Stimulated activated CD4-positive, alpha-beta T cell treated with anti-CD3 and anti-CD28 coated beads, TNF-alpha, amount 100 ng/mL, for 48 hours (primary cell): ENCODE results near the gene FHDC1.

Source experiments
- DNase-seq, 3 donors: peaks; one replicate each; pipeline ENCODE4 v3.0.0-alpha.2; 2020; ENCODE audit warnings: low read depth in 3 of 3

FHDC1 gene

GRCh38 chr4:152981278-152981677 lies 45.2 kb downstream of the FHDC1 start:
- no peak for DNase-seq

- no peak for DNase-seq
Observed at GRCh38 chr4:152981842-152982241, 45.7 kb downstream of the FHDC1 start.

- no peak for DNase-seq
Observed at GRCh38 chr4:152983221-152983620, 47.1 kb downstream of the FHDC1 start.

- no peak for DNase-seq
Observed at GRCh38 chr4:152983774-152984411, 47.8 kb downstream of the FHDC1 start.

GRCh38 chr4:152988721-152989553 lies 52.8 kb downstream of the FHDC1 start:
- DNase-seq: no peak

- DNase-seq: no peak
Observed at GRCh38 chr4:152989554-152989970, 53.4 kb downstream of the FHDC1 start.

GRCh38 chr4:152990471-152991131 lies 54.5 kb downstream of the FHDC1 start:
- DNase-seq: no peak

GRCh38 chr4:152991398-152991797 lies 55.3 kb downstream of the FHDC1 start:
- no peak for DNase-seq

- DNase-seq: no peak
Observed at GRCh38 chr4:152992027-152992426, 55.9 kb downstream of the FHDC1 start.

GRCh38 chr4:152992466-152992865 lies 56.3 kb downstream of the FHDC1 start:
- no peak for DNase-seq

GRCh38 chr4:152994038-152994437 lies 57.9 kb downstream of the FHDC1 start:
- no peak for DNase-seq

- no peak for DNase-seq
Observed at GRCh38 chr4:152996111-152996571, 60.0 kb downstream of the FHDC1 start.

GRCh38 chr4:152996672-152997071 lies 60.5 kb downstream of the FHDC1 start:
- DNase-seq: no peak

GRCh38 chr4:152997288-152997687 lies 61.2 kb downstream of the FHDC1 start:
- no peak for DNase-seq

- no peak for DNase-seq
Observed at GRCh38 chr4:152997771-152998487, 61.8 kb downstream of the FHDC1 start.

GRCh38 chr4:152998861-152999260 lies 62.7 kb downstream of the FHDC1 start:
- no peak for DNase-seq

GRCh38 chr4:152999346-153000075 lies 63.4 kb downstream of the FHDC1 start:
- no peak for DNase-seq

GRCh38 chr4:153000076-153000420 lies 63.9 kb downstream of the FHDC1 start:
- DNase-seq: no peak

GRCh38 chr4:153001626-153002025 lies 65.5 kb downstream of the FHDC1 start:
- no peak for DNase-seq

- DNase-seq: no peak
Observed at GRCh38 chr4:153002110-153002509, 66.0 kb downstream of the FHDC1 start.

- DNase-seq: no peak
Observed at GRCh38 chr4:153004081-153004850, 68.1 kb downstream of the FHDC1 start.
